Fibroblast of mammary gland (primary cell): ENCODE data around the gene JARID2.

Experiments used
- DNase-seq: peaks from one replicate; pipeline ENCODE4 v3.0.0-alpha.2; 2010; ENCODE audit warnings: low read depth
- H3K4me3 ChIP-seq: 2 replicates; pipeline ENCODE4 v1.5.1; 2011; ENCODE audit warnings: low read depth, mild to moderate bottlenecking, low read length, moderate library complexity; ENCODE audit not compliant: control insufficient read depth
- TF ChIP-seq, protein P1 (sequence below): conservative IDR thresholded peaks from 2 replicates; pipeline ENCODE4 v1.5.1; 2011; ENCODE audit warnings: low read depth, low read length, inconsistent platforms; ENCODE audit not compliant: control insufficient read depth, insufficient read depth

The JARID2 gene

GRCh38 chr6:15434823-15435380 lies 189.0 kb downstream of the JARID2 start:
- TF ChIP-seq, protein P1, sequence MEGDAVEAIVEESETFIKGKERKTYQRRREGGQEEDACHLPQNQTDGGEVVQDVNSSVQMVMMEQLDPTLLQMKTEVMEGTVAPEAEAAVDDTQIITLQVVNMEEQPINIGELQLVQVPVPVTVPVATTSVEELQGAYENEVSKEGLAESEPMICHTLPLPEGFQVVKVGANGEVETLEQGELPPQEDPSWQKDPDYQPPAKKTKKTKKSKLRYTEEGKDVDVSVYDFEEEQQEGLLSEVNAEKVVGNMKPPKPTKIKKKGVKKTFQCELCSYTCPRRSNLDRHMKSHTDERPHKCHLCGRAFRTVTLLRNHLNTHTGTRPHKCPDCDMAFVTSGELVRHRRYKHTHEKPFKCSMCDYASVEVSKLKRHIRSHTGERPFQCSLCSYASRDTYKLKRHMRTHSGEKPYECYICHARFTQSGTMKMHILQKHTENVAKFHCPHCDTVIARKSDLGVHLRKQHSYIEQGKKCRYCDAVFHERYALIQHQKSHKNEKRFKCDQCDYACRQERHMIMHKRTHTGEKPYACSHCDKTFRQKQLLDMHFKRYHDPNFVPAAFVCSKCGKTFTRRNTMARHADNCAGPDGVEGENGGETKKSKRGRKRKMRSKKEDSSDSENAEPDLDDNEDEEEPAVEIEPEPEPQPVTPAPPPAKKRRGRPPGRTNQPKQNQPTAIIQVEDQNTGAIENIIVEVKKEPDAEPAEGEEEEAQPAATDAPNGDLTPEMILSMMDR, result no peak
- H3K4me3 ChIP-seq, result no peak overlapping the region
- no peak for DNase-seq

DNA sequence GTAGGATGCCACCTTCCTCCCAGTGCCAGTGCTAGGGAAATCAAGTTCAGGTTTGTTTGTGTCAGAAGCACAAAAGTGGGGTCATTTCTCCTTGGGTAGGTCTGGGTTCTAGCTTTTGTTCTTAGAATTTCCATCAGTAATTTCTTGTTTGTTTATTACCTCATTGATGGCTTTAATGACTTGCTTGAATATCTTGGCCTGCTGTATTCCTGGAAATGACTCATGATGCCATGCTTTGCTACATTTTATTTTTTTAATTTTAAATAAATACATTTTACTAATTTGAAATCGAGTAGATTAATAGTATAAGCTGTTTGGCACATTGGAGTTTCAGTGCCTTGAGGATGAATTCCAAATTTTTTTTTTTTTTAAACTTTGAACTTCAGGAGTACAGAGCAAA lies 189.6 kb downstream of the JARID2 start:
- DNase-seq, result no peak
- H3K4me3 ChIP-seq, result no peak overlapping the region
- TF ChIP-seq, protein P1, result no peak

DNA sequence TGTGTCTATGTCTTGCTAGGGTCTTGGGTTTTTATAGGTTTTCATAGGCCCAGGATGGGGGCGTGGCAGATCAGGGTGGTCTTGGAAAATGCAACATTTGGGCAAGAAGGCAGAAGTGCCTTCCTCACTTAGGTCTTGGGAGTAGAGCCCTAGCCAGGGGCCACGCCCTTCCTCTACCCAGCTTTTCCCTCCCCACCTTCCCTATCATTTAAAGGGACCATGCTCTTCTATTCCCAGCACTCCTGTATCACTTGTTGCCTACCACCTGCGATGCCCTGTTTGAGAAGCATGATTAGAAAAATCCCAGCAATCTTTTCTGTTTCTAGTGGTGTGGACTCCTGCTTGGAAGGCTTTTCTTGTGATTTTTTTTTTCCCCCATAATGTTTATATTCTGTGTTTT lies 190.6 kb downstream of the JARID2 start:
- TF ChIP-seq, protein P1, result no peak
- H3K4me3 ChIP-seq, result no peak overlapping the region
- DNase-seq, result no peak

DNA sequence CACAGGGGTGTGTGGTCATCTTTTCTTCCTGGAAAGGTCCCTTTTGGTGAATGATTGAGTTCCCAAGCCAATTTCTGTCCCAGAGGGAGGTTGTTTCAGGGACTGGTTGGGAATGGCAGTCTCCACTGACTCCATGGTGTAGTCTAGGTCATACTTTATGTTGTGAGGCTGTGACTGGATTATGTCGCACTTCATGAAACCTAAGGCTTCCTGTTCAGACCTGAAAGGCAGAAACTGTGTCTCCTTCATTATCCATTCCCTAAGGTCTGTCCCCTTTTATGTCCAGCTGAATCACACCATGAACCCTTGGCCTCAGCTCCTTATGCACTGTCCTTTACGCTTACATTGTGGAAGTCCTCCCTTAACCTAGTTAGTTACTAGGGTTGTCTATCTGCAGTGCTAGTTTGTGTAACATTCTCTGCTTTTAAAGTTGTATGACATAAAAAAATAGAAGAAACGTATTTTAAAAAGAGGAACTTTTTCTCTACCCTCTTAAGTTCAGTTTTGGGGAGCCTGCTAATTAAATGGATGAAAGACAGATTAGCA lies 191.3 kb downstream of the JARID2 start:
- H3K4me3 ChIP-seq, result no peak overlapping the region
- TF ChIP-seq, protein P1, result no peak
- no peak for DNase-seq

DNA sequence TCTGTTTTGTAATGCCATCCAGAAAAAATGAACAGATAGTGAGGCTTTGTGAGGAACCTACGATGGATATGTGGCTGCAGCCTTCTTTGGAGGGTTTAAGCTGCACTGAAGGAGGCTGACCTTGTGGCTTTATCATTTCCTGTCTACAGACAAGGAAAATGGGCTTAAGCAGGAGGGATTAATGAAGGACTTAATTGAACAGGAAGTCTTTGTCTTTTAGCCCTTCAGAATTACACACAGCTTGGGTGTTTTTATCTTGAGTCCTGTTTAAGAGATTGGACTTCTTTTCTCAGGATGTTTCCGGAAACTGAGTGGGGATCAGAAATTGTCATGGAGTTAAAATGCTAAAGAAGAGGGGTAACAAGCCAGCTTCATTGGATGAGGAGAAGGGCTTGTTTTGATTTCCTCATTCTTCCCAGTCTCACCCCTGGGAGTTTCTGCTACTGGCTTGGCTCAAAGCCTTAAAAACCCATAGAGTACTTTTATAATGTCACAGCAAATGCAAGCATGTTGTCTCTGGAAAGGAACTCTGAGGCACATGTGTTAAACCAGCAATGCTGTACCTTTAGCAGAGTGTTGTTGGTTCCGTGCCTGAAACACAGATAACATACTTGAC lies 193.6 kb downstream of the JARID2 start:
- TF ChIP-seq, protein P1, result no peak
- no peak overlapping the region for H3K4me3 ChIP-seq
- no peak for DNase-seq

DNA sequence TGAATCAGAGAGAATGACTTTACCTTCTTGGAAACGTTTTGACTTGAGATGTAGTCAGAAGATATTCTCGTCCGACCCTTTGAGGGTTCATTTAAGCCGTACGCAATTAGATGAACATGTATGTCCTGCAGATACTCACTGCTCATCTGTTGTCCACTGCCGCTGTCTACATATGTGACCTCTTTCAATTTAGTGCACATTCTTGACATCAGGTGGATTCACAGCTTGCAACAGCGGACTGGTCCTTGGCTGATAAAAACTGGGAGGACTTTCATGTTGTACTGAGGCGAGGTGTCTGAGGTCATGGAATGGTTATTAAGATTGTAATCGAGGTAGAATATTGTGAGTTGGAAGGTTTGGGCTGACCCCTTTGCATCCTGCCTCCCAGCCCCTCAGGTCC lies 194.2 kb downstream of the JARID2 start:
- TF ChIP-seq, protein P1, result no peak
- no peak overlapping the region for H3K4me3 ChIP-seq
- DNase-seq, result no peak
